GM19351 (cell line): Measurements from ENCODE around the gene PARP8.

ENCODE experiments used
- ATAC-seq: cut with Tn5 transposase; IDR thresholded peaks from one replicate; pipeline ENCODE4 v1.9.1; 2021; ENCODE audit warnings: mild to moderate bottlenecking, moderate library complexity; ENCODE audit not compliant: unreplicated experiment

PARP8 gene

DNA sequence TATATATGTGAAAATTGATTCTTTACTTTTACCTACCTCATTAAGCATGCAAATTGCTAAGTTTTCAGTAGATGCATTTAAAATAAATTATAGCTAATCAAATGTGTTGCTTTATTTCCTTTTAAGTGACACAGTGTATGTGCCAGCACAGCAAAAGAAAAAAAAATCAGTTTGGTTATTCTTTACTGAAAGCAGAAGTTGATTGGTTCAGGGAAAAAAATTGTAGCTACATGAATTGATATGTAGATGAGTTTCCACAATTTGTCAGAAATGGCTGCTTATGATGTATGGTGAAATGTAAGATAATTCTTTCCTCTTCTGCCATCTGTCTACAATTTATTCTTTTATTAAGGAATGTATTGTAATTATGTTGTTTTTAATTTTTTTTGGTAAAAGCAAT is 57.8 kb downstream of the PARP8 start:
- ATAC-seq = no peak

DNA sequence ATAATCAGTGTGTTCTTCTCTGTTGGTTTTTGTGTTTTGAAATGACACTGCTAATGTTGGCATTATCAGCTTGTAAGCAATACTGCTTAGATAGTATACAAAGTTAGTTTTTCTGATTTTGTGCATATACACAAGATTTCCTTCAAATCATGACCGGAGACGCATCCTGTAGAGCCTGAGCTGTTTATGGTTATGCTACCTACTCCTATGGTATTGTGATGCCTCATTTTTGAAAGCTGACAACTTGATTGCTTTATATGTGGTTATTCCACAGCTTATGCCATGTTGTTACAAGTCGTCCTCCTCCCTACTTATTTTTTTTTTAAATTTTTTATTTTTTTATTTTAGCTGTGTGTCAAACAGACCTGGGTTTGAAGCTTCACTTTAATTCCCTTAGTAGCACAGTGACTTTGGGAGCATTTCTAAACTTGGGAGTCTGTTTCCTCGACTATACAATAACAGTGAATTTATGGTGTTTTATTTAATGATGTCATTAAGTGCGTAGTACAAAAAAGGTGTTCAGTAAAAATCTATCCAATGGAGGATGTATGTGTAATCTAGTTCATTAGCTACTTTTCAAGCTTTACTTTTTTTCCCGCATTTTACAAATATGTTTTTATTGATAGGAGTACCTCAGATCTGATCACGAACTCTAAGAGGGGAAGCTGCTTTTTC is 59.5 kb downstream of the PARP8 start:
- ATAC-seq = no peak

DNA sequence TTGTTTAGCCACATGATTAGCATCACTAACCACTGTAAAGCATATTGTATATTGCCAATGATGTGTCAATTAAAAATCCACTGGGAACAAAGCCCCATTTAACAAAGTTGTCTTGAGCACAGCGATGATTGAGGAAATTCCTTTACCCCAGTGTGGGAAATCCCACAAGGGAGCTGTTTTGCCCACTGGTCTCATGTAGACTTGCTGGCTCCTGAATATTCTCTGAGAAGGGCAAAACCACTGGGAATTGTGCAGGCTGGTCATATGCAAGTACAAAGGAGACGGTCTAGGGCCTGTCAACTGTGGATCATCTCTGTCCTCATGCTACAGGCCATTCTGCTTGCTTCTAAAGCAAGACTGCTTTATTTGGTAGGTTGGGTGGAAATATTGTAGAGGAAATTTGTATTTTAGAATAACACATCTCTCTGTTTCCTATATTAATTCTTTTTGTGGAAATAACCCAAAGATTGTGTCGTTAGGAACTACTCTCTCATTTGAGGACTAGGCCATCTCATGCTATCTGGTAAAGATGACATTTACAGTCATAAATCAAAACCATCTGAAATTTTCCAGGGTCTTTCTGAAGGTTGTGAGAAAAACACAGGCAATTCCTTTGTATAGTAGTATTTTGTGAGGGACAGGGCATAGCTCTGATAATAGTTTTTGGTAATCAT is 60.2 kb downstream of the PARP8 start:
- ATAC-seq = no peak

DNA sequence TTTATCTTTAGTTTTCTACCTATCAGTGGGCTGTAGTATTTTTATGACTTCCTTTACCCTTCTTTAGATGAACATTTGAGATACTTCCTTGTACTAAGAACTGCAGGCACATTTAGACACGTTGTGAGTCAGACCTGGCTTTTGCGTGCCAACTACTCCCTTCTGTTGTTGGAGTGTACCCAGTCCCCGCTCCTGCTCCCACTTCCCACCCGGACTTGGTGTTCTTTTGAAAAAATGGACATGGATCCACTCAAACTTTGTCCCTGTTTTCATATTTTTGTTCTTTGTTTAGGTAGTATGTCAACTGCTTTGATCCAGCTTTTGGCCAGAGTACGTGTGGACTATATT is 60.7 kb downstream of the PARP8 start:
- no peak for ATAC-seq

DNA sequence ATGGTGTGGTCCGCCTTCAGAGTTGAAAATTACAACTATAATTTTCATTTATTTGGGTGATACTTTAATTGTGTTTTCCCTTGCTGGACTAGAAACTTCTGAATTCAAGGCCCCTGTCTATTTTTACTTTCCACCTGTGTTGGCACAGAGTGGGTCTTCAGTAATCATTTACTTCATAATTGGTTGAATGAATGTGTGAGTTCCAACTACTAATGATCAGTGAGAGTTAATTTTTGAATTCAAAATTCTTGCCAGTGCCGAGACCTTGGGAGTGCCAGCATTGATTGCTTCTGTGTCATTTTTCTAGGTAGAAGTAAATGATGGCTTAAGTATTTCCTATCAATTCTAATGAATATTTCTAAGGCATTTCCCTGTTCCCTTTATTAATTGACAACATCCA is 61.4 kb downstream of the PARP8 start:
- no peak for ATAC-seq

DNA sequence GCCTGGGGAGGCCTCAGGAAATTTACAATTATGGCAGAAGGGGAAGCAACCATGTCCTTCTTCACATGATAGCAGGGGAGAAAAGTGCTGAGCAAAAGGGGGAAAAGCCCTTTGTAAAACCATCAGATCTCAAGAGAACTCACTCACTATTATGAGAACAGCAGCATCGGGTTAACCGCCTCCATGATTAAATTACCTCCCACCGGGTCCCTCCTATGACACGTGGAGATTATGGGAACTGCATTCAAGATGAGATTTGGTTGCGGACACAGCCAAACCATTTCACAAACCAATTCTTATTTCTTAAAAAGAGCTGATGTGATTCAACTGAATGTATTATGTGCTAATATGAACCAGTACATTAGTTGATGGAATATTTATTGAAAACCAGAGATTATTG is 63.9 kb downstream of the PARP8 start:
- ATAC-seq = no peak

DNA sequence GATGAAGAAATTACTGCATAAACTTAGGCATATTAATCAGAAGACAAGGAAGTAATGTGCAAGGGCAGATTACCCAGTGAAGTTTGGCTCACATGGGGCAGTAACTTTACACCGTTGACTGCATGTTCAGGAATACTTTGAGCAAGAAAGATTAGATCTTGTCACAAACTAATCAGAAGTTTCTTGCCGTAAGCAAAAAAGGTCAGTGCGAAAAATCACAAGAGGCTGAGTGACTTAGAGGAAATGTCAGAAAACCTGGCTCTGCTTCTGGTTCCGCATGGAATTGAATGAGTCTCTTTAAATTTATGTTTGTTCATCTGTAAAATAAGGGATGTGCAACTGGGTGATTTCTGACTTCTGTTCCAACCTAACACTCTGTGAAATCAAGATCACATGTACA is 64.4 kb downstream of the PARP8 start:
- no peak for ATAC-seq

DNA sequence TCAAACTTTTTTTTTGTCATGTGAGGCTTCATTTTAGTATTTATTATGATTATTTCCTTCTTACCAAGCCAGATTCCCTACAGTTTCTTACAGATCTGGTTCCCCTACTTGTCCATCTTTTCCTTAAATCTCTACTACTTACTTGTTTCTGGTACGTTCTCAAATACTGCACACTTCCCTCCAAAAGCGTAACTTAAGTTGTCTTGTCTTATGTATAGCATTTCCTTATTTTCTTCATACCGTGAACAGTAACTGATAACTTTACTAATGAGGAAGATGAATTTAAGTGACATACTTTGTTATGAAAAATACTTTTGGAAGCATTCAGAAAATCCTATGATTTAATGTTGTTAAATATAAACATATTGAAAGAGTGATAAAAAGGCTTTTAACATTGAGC is 67.3 kb downstream of the PARP8 start:
- ATAC-seq = no peak

DNA sequence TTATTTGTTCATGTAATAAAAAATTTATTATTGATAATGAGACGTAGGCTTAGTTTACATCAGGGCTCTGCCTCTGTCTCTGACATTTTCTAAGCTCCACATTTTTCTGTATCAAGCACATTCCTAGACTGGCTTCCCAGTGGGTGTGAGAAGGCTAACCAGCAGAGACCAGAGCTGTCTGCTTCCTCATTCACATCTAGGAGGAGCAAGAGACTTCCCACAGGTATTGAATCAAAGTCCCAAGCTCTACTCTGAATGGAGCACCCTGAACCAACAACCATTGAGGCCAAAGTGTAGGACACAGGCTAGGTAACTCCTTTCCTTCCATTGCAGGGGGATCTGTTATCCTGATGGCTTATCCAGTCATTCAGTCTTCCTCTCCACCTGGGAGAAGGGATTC is 72.4 kb downstream of the PARP8 start:
- ATAC-seq = no peak

DNA sequence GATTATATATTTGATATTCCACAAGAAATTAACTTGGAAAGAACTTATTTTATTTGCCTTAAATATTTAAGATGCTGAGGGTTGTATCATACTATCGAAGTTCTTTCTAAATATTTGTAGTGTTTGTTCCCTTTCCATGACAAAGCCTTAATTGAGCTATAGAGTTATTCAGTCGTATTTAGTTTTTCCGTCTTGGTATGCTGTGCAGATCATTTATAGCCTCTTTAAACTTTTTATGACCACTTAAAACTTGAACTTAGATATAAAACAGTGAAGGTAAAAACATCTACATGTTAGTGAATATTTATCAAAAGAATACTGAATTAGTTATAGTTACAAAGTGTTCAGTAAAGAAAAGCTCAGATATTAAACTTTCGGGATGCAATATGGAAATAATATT is 74.4 kb downstream of the PARP8 start:
- ATAC-seq = no peak

DNA sequence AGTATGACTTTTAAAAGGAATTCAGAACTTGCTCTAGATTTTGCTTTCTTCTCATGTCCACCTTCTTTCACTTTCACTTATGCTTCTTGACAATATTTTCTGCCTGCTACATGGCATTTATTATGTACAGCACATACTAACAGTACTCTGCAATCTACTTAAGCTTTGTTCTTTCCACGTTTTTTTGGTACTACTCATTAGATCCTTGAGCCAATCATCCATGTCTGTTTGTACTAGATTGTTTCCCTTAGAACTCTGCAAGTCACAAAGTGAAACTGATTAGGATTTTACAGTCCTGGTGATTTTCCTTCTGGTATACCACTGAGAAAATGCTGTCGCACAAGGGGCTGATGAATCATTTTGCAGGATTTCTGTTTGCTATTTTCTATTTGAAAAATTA is 78.3 kb downstream of the PARP8 start:
- ATAC-seq = peak; percentile 75

DNA sequence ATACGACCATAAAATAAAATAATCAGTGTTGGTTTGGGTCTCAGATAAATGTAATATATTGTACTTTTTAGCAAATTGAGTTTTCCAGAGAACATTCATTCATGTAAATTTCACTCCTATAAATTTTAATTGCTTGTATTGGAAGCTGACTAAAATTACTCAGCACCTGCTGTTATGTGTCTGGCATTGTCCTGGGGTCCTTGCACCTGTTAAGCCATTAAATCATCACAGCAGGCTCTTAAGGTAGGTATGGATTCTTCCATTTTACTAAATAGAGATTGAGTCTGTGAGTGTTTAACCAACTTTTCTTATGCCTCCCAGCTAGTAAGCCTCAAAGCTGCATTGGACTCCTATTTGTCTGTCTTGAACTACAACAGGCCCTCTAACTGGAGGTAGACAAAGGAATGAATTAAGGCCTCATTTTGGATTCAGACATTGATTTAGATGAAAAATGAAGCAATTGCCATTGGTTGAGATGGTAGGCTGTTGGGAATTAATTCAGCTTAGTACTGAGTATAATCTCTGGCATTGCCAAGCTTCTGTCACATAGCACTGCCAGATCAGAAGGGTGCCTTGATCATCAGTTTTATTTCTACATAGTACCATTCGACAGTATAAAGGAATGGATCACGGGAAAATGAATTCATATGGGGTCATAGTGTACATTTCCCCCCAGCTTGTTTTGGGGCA is 78.9 kb downstream of the PARP8 start:
- ATAC-seq = no peak

DNA sequence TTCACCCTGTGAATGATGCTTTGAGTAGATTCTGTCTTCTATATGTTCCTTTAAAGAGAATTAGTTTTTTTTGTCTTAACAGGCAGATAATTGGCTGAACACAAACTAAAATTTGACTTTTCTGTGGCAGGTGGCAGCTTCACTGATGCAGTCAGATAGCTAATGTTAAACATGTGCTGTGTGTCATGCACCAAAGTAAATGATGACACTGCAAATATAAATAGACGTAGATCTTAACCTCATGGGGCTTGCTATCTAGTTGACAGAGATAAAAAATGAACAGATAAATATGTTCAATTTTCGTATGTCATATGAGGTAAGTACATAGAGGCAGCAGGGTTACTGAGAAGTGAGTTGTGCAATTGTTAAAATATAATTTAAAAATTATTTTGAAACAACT is 82.7 kb downstream of the PARP8 start:
- no peak for ATAC-seq

DNA sequence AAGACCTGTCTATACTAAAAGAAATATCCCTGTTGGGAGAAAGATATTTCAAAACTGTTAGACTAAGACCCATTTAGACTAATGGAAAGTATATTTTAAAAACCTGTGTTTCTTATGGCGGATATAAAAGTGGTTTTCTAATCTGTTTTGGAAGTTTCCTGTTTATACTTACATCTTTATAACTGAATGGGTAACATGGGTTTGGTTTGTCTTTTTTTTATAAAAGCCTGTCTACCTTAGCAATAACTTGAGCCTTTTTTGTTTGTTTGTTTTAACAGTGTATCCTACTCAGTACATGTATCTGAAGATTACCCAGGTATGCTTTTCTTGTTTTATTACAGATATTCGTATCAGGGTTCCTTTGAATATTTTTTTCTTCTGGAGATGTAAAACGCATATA is 83.4 kb downstream of the PARP8 start:
- ATAC-seq = no peak

DNA sequence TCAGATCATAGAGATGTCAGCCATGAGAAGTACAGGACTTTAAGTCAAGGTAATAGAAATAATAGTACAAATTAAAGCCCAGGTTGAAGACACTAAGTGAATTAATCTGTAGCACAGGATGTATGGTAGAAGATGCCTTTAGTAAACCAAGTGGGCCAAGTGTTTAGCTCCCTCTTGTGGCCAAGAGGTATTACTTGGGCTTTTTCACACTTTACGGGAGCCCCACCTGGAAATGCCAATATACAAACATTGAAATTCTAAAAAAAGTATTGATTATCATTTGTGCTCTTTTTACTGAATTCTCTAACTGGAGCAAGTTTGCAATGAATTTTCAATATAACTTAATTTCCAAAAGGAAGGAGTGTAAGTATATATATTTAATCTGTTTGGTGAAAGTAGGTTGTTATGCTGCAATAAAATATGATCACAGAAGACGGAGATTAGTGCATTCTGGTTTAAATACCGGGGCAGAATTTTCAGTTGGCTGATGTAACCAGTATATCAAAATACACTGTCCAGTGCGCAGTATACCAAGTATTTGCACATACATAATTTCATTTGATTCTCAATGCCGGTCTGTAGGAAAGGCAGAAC is 84.7 kb downstream of the PARP8 start:
- ATAC-seq = peak; percentile 97

DNA sequence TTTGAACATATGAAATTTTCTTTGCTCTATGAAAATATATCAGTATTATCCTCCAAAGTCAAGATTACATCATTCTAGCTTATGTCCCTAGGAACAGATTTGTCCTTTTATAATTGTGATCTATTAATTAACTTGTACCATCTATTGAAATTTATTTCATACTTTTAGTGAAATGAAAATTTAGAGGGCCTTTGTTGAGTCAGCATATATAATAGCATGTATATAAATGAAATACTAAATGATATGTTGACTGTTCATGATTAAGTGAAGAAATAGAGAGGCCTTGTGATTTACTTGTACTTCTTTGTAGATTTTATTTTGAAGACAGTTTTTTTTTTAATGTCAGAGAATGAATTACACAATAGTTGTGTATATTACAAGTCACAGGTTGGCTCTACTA is 86.4 kb downstream of the PARP8 start:
- no peak for ATAC-seq

DNA sequence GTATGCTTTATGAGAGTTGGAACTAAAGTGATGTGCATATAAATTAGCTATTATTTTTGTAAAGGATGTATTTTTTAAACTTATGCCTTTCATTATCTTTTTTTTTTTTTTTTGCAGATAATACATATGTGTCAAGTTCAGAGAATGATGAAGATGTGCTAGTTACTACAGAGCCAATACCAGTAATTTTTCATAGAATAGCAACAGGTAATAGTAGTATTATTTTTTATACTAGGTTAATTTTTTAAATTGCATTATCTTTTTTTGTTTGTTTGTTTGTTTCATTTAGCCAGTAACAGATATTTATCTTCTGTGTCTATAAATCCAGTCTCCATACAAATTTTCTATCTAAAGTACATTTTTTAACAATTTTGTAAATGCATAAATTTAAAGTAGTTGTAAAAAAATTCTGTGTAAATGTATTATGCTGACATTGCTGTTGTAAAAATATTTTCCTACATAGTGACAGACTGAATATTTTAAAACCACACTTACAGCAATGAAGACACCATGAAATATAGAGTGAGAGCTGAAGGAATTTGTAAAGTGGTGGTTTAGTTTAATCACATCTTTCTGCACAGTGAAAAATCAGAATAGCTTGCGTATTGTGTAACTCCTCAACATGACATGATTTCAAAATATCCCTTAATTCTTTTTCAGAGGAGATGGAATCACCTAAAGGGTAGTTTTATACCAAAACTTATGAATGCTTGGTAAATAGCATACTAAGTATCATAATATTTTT is 93.3 kb downstream of the PARP8 start:
- ATAC-seq = no peak

DNA sequence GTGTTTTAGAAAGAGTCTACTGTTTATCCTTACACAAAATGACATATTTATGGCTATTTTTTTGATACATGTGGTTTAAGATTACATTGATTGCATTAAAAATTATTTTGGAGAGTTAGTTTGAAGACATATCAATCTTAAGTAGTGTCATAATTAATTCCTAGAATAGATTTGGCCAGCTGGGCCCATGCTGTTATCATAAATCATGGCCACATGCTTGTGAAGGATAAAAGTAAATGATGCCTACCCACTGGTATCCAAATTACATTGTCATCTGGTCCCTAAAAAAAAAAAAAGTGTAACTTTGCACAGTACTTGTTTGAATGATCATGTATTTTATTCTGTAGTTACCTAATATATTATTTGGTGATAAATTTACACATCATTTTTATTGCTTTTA is 96.9 kb downstream of the PARP8 start:
- no peak for ATAC-seq

DNA sequence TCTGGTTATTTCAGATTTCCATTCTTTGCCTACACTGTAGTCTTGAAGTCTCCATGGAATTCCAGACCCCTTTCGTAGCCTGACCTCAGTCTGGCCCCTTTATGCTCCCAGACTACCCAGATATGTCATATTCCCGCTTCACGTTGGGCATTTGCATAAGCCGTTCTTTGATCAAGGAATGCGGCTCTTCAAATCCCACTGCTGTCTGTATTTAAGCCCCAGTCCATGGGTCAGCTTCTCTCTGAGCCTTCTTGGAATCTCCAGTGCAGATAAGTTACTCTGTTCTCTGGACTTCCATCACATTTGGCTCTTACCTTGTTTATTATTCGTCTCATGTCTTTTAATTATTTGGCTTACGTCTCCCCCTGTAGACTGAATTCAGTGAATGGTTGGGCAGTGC is 97.4 kb downstream of the PARP8 start:
- no peak for ATAC-seq

DNA sequence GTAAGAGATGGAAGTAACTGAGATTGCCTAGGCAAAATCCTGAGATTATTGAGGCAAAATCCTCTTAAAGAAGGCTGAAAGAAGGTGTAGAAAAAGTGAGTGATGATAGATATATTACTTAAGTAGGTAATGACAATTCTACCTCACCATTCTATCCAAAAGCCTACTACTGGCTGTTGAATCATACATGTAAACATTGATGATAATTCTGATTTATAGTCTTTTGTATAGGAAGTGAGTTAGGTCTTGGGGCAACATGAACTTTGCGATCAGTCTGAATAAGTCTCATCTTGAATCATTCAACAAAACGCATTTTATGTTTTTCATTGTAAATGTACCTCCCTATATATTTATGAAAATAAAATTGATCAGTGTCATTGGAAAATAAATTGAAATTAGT is 99.6 kb downstream of the PARP8 start:
- ATAC-seq = no peak

DNA sequence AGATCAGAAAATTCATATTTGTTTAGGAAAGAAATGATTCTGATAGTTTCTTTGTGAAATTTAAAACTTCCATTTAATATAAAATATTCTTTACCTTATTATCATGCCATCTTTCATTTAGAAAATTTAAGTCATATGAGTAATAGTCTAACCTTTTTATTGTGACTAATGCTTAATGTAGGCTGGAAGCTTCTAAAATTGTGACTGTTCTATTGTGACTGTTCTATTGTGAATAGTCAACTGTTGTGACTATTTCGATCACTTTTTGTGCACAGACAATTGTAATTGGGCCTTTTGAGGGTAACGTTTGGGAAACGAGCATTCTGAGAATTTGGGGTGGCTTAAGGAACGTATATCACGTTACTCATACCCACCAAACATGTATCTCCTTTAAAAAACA is 100.0 kb downstream of the PARP8 start:
- no peak for ATAC-seq
